AG08396 (cell line): ENCODE measurements around the gene XAF1.
"Not testable (repeated sequence)": the region's sequence is repeated elsewhere in the genome, so short reads cannot be mapped to it uniquely, and the experiment has no call there.

ENCODE experiments used
- DNase-seq: peaks from one replicate; pipeline ENCODE4 v3.0.0; 2012; ENCODE audit warnings: low spot score, mixed read lengths

XAF1 gene

GRCh38 chr17:6800422-6801027 lies 44.7 kb downstream of the XAF1 start:
- DNase-seq, result no peak

GRCh38 chr17:6811510-6811909 lies 55.7 kb downstream of the XAF1 start:
- no peak for DNase-seq

GRCh38 chr17:6812295-6812694 lies 56.4 kb downstream of the XAF1 start:
- DNase-seq, result no peak

GRCh38 chr17:6815775-6816174 lies 59.9 kb downstream of the XAF1 start:
- no peak for DNase-seq

- not testable (repeated sequence) for DNase-seq
These were observed 60.5 kb downstream of the XAF1 start for GRCh38 chr17:6816368-6816767.

GRCh38 chr17:6818938-6819337 lies 63.1 kb downstream of the XAF1 start:
- DNase-seq, result no peak

- peak; percentile 8 for DNase-seq
These were observed 67.2 kb downstream of the XAF1 start for GRCh38 chr17:6823011-6823442.
